GM19025 (cell line): ENCODE results near the gene TBC1D19.
A peak's percentile ranks its signal among the peaks of the same experiment; 100 is the strongest.
"Not testable (repeated sequence)": the region's sequence is repeated elsewhere in the genome, so short reads cannot be mapped to it uniquely, and the experiment has no call there.

ENCODE experiments used
- ATAC-seq: cut with Tn5 transposase; IDR thresholded peaks from one replicate; pipeline ENCODE4 v1.9.1; 2021; ENCODE audit warnings: mild to moderate bottlenecking, low read depth, moderate library complexity; ENCODE audit not compliant: unreplicated experiment

Gene TBC1D19, protein sequence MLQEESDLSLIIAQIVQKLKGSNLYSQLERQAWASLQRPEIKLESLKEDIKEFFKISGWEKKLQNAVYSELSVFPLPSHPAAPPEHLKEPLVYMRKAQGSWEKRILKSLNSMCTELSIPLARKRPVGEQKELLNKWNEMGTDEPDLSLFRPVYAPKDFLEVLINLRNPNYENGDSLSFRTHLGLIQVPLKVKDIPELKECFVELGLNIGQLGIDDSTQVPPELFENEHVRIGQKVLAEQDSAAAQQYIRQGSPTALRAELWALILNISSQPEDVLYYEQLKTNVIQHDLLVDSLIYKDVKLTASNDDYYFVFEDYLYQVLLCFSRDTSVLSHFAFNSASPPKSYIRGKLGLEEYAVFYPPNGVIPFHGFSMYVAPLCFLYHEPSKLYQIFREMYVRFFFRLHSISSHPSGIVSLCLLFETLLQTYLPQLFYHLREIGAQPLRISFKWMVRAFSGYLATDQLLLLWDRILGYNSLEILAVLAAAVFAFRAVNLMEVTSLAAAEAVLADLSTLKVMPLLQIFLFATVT

DNA sequence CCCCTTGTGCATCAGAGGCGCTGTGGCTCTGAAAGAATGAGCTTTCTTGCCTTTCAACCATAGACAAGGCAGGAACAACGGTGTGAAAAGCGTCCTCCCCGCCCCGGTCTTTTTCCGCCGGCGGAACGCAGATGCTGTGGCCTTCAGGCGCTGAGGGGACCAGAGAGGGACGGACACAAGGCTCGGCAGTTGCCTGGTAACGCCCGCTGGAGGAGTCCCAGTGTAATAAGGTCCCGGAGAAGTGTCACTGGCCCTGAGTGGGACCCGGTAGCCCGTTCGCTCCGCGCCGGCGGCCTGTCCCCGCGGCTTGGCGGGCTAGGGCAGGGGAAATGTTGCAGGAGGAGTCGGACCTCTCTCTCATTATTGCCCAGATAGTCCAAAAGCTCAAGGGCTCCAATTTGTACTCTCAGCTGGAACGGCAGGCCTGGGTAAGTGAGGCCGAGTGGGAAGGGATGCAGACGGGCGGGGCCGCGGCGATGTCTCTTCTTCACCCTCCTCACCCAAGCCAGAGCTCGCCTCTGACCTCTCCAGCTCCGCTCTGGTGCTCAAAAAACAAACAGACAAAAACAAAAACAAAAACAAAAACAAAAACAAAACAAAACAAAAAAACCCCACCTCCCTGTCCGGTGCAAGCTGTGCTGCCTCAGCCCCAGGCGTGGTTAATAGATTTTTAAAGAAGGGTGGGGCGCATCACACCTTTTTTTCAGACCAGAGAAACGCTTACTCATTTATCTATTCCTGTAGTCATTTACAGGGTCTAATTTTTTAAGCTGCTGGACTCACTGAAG lies at the start of gene TBC1D19:
Gene TBC1D19 (plus strand): TSS at position 220 of the 788 bp plus-strand sequence. CDS start 110 bp downstream, at position 330.
- ATAC-seq, result peak; percentile 100

DNA sequence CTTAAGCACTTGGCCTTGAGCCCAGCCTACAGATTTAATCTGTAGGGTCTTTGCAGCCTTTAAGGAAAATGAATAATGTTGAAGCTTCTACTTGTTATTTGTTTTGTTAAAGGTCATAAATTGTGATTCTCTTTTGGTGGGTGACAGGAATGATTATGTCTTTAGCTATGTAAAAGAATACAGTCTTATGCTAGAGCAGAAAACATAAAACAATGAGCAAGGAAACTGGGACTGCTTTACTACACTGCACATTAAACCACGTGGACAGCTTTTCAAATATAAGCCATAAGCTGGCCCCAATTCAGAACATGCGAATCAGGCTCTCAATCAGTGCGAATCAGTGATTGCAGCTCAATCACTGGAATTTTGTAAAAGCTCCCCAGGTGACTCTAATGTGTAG lies 40.9 kb upstream of the TBC1D19 start:
- ATAC-seq, result no peak

DNA sequence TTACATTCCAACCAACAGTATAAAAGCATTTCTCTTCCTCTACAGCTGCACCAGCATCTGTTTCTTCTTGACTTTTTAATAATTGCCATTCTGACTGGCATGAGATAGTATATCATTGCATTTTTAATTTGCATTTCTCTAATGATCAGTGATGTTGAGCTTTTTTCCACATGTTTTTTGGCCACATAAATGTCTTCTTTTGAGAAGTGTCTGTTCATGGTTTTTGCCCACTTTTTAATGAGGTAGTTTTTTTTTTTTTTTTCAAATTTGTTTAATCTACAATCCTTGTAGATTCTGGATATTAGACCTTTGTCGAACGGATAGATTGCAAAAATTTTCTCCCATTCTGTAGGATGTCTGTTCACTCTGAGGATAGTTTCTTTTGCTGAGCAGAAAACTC lies 39.5 kb upstream of the TBC1D19 start:
- no peak for ATAC-seq

DNA sequence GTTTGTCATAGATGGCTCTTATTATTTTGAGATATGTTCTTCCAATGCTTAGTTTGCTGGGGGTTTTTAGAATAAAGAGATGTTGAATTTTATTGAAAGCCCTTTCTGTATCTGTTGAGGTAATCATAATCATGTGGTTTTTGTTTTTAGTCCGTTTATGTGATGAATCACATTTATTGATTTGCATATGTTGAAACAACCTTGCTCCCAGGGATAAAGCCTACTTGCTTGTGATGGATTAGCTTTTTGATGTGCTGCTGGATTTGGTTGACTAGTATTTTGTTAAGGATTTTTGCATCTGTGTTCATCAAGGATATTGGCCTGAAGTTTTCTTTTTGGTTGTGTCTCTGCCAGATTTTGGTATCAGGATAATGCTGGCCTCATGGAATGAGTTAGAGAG lies 35.5 kb upstream of the TBC1D19 start:
- not testable (repeated sequence) for ATAC-seq

DNA sequence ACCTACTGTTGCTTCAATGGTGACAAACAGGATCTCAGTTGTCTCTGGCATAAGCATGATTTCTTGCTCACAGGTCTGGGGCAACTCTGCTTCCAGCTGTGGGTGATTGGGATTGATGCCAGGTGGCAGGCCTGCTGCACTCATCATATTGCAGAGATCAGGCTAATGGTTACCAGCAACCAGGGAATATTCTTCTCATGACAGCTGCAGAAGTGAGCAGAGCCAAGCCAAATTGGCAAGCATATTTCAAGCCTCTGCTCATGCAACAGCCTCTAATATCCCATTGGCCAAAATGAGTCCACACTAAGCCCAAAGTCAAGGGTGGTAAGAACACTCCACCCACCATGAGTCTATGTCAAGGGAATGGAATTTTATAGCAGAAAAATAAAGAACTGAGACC lies 26.7 kb upstream of the TBC1D19 start:
- ATAC-seq, result no peak

DNA sequence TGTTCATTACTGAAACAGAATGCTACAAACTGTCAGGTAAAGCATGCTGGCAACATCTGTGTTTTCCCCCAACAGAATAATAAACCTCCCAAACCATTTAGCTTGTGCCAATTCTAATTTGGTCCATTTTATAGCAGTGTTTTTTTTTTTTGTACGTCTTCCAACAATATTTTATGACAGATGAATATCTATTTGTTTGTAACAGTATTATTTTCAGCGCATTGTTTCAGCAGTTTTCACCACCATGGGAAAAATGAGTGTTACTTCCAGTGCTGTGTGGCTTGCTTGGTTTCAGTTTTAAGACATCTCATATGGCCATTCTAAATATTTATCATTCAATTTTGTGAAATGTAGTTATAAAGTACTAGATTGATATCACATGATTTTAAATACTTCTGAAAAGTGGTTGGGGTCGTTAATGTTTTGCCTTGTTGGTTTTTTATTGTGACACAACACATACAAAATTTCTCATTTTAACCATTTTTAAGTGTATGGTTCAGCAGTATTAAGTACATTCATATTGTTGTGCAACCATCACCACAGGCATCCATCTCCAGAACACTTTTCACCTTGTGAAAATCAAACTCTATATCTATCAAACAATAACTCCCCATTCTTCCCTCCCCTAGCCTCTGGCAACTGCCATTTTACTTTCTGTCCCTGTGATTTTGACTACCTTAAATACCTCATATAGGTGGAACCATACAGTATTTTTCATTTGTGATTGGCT lies 25.6 kb upstream of the TBC1D19 start:
- ATAC-seq, result no peak

DNA sequence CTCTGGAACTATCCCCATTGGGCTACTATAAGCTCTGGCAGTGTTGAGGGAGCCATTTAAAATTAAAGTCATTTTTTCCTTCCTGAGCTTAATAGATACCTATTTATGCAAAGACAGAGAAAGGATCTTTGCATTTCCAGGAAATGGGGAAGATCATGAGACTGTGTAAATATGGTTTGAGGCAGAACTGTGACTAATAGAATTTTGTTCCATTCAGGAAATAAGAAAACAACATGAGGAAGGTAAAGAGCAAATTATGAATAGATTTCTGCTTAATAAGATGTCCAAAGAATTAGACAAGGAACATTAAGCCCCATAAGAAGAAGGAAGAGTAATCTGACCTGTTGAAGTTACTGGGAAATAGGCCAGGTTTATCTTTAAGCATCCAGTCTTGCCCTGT lies 17.8 kb upstream of the TBC1D19 start:
- no peak for ATAC-seq

DNA sequence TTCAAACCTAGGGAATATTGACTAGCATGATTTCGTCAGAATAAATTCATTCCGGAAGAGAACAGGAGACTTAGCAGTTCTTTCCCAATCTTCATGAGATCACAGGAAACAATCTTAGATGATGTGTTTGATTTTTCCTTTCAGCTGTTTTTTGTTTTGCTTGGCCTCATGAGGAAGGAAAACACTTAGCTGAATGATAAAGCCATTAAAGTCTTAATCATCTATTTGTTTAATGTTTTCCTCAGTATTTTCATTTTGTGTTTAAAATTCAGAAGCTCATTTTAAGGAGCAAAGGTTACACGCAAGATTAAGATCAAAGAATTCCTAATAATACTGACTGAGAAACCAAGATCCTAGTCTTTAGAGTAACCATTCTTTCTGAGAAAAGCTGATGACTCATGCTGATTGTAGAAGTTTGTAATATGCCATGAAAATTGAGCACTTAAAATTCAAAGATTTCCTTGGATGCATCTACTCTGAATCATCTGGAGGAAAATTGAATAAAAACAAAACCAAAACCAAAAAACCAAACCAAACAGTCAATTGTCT lies 15.4 kb upstream of the TBC1D19 start:
- no peak for ATAC-seq

DNA sequence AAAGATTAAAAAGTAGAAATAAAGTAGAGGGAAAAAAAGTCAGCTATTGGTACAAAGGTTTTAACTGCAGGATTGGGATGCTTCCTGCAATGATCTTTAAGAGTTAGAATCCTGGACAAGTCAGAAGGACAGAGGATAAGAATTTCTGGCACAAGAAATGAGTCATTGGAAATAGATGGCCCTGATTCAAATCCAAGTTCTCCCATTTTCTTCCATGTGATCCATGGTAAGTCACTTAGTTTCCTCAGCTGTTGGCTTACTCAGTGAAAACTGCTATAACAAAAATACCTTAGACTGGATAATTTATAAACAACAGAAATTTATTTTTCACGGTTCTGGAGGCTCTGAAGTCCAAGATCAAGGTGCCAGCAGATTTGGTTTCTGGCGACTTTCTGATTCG lies 13.3 kb upstream of the TBC1D19 start:
- no peak for ATAC-seq

DNA sequence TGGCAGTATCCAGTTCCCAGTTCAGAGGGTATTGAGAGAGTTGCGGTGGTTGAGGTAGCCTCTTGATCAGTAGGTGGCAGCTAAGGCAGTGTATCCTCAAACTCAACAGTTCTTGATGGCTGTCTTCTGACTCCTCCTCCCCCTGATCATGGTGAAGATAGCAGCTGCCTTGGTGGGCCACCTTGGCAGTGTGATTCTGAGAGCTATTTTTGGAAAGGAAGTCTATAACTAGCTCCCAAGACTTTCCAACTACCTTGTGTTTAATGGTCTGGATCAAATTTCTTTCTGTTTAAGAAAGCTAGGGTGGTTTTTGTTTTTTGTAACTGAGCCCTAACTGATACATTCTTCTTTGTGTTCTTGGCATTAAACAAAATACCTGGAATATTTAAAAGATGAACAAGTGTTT lies 10.5 kb upstream of the TBC1D19 start:
- ATAC-seq, result no peak

DNA sequence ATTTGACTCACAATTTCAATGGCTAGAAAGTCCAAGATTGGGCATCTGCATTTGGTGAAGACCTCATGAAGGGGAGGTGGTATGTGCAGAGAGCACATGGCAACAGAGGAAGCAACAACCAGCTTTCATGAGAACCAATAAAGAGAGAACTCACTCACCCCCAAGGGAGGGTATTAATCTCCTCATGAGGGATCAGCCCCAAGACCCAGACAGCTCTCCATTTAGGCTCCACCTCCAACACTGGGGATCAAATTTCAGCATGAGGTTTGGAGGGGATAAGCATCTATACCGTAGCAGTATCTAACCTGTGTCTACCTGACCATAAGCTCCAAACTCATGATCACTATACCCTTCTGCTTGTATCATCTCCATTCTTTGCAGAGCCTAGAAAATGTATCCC lies 9.3 kb upstream of the TBC1D19 start:
- no peak for ATAC-seq

DNA sequence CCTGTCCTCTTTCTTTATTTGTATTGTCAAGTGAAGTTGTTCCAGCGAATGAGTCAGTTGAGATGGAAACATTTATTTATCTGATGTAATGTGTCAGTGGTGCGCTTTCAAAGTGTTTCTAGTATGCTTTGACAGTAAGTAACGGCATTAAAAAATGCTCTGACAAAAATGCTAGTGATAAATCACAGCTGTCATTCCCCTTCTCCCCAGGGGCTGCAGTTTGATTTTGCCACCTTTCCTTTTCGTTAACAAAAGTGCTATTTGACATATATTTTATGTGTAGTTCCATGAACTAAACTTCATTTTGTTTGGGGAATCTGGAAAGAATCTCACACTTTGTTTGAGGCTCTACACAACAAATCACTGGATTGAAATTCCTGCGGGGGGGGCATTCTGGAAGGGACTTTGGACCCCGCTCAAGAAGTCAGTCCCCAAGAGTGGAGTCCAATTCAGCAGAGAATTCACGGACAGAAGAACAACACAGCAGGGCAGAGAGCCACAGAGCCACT lies 7.6 kb upstream of the TBC1D19 start:
- ATAC-seq, result no peak

DNA sequence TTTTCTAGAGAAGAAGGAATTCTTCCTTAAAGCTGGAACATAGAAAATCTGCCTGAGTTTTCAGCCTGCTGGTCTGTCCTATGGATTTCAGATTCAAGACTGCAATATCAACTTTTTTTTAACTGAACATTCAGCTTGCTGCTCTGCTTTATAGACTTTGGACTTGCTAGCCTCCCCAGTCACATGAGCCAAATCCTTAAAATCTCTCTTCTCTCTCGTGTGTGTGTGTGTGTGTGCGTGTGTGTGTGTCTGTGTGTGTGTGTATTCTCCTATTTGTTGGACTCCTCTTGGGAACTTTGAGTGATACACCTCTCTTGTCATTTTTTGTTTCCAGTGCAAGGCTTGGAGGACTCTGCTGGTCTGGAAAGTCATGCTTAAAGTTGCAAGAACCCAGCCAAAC lies 6.8 kb upstream of the TBC1D19 start:
- no peak for ATAC-seq

DNA sequence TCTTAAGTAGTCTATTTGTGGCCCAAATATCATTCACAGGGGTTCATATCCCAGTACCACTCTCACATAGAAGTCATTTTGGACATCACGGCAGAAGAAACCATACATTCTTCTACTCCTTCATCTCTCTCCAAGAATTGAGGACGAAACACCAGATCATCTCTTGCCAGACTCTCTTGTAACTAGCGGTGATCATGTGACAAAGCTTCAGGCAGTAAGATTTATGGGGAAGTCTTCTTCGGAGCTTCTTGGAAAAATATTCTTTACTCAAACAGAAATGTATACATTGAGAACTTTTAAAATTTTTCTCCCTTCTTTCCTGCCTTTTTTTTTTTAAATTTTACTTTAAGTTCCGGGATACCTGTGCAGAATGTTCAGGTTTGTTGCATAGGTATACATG lies 4.7 kb upstream of the TBC1D19 start:
- no peak for ATAC-seq

DNA sequence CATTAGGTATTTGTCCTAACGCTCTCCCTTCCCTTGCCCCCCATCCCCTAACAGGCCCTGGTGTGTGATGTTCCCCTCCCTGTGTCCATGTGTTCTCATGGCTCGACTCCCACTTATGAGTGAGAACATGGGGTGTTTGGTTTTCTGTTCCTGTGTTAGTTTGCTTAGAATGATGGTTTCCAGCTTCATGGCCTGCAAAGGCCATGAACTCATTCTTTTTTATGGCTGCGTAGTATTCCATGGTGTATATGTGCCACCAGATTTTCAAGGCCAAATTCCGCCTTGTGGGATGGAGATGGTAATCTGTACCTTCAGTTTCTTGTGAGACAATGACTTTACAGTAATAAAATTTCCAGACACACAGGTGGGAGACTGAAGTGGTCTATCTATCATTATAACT lies 2.5 kb upstream of the TBC1D19 start:
- ATAC-seq, result not testable (repeated sequence)

DNA sequence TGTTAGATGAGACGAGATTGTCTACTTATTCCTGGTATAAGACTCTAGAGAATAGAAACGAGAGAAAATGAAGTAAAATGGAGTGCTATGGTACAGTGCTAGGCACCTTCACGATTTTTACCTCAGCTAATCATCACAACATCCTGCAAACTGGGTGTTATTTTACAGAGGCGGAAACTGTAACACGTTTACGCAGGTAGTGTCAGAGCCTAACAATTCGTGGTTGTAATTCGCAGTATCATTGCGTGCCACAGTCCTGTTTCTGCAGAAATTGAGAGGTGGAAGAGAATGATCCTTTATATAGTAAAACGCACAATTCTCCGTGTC lies 383 bp upstream of the TBC1D19 start:
- ATAC-seq, result peak; percentile 37

DNA sequence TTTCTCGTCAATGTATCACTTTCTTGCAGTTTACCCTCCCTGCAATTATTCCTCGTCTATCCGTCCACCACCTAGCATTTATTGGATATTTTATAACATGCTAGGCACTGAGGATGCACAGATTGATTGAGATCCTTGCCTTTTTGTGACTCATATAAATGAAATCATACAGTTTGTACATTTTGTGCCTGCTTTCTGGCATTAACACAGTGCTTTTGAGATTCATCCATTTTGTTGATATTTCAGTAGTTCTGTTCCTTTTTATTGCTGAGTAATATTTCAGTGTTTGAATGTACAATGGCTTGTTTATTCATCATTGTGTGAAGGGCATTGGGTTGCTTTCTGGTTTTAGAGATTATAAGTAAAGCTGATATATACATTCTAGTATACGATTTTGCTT lies 841 bp downstream of the TBC1D19 start:
- ATAC-seq, result no peak

DNA sequence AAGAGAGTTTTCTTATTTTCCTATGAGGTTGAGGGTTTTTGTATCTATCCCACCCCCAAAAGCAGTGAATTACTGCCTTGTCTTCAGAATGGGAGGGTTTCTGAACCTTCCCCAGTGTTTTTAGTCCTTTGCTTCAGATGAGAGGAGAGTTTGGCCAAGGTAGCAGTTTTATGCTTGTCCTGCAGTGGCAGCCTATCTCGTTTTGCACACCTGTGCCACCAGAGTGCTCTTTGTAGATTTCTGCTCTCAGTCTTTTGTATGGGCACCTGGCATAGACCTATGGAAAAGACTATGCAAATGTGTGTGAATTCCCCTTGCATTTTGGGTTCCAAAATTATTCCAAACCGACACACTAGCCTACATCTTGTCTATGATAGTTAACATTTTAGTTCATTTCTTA lies 5.8 kb downstream of the TBC1D19 start:
- no peak for ATAC-seq

DNA sequence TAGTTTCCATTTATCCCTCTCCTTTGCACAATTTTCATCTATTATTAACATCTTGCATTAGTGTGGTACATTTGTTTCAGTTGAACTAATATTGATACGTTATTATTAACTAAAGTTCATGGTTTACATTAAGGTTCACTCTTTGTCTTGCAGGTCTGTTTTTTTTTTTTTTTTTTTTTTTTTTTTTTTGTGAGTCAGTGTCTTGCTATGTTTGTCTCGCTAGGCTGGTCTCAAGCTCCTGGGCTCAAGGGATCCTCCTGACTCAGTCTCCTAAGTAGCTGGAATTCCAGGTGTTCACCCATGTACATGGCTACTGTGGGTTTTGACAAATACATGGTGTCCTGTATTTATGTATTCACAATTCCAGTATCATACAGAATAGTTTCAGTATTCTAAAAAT lies 6.8 kb downstream of the TBC1D19 start:
- ATAC-seq, result no peak

DNA sequence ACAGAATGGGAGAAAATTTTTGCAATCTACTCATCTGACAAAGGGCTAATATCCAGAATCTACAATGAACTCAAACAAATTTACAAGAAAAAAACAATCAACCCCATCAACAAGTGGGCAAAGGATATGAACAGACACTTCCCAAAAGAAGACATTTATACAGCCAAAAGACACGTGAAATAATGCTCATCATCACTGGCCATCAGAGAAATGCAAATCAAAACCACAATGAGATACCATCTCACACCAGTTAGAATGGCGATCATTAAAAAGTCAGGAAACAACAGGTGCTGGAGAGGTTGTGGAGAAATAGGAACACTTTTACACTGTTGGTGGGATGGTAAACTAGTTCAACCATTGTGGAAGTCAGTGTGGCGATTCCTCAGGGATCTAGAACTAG lies 9.7 kb downstream of the TBC1D19 start:
- not testable (repeated sequence) for ATAC-seq

DNA sequence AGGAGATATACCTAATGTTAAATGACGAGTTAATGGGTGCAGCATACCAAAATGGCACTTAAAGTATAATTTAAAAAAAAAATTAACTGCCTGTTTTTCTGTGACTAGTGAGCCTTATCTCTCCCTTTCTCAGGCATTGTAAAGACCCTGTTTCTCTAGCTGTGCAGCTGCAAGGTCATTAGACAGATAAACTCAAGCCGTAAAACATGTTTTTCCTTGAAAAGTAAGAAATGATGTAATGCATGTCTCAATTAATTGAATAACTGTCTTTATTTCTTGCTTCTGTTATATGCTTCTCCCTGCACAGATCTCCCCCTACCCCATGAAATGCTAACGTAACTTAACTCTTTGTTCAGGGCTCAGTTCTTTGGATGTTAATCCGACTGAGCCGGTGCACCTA lies 10.5 kb downstream of the TBC1D19 start:
- no peak for ATAC-seq
